Measurements from ENCODE around the gene TULP1. TPM values are rescaled to one million over a fixed set of nuclear protein-coding genes. Genes with fewer than 3 reads are reported as not detected.
"Not testable (repeated sequence)": the region's sequence is repeated elsewhere in the genome, so short reads cannot be mapped to it uniquely, and the experiment has no call there.

The TULP1 gene
- 1 to 10 TPM; 1.8 to 3.5 (median 2.7) TPM for polyA plus RNA-seq (ENCODE audit: insufficient read length in 4 of 4)

DNA sequence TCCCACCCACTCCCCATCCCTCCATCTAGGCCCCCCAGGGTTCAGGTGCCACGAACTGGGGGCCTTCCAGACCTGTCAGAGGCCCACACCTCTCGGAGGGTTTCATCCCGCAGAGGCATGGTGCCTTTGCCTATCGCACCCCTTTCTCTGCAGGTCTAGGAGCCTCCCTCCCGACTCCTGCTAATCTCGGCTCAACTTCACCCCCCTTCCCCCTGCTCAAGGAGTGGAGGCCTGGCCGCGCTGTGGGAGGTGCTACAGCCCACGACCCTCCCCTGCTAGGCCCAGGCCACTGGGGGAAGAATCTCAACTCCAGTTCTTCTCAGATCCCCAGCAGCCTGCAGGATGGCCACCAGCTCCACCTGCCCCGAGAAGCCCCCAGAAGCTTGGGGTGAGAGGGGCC is at the start of gene TULP1:
TULP1 (minus strand) TSS at position 157 of the 400 bp plus-strand sequence; CDS start at position 119, 38 bp downstream.
- DNase-seq (ENCODE audit: low read depth in 4 of 4, low spot score in 3 of 4): no peak

- no peak for DNase-seq (ENCODE audit: low read depth in 4 of 4, low spot score in 3 of 4)
Observed at GRCh38 chr6:35562060-35562459, 49.4 kb upstream of the TULP1 start.

- DNase-seq (ENCODE audit: low read depth in 4 of 4, low spot score in 3 of 4): no peak
Observed at GRCh38 chr6:35561113-35561512, 48.4 kb upstream of the TULP1 start.

DNA sequence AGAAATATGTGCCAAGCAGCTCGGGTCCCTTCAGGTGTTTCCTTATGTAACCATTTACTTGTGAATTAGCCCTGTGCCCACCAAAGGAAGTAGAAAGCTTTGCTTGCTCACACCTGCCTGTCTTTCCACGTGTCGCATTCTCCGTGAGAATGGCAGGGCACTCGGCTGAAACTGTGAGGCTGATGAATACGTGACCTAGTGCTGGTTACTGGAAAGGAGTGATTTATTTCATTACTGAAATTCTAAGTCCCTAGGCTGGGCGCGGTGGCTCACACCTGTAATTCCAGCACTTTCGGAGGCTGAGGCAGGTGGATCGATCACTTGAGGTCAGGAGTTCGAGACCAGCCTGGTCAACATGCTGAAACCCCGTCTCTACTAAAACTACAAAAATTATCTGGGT is 45.9 kb upstream of the TULP1 start:
- no peak for DNase-seq (ENCODE audit: low read depth in 4 of 4, low spot score in 3 of 4)

- no peak for DNase-seq (ENCODE audit: low read depth in 4 of 4, low spot score in 3 of 4)
Observed at GRCh38 chr6:35557239-35557638, 44.5 kb upstream of the TULP1 start.

DNA sequence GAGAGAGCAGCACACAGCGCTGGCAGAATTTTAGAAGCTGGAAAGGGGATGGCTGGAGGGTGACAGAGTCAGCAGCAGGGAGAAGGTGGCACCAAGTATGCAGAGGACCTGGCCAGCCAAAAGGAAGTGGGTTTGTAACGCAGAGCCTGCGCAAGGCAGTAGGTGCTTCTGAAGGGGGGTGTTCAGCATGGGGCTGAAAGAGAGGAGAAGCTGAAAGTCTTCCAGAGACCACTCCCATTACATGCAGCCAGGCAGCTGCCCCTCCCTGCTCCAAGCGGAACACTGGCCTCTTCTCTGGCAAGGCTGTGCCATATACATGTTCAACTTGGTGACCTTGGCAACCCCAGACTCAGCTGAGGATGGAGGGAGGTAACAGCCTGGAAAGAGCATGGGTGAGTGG is 42.1 kb upstream of the TULP1 start:
- DNase-seq (ENCODE audit: low read depth in 4 of 4, low spot score in 3 of 4): no peak

DNA sequence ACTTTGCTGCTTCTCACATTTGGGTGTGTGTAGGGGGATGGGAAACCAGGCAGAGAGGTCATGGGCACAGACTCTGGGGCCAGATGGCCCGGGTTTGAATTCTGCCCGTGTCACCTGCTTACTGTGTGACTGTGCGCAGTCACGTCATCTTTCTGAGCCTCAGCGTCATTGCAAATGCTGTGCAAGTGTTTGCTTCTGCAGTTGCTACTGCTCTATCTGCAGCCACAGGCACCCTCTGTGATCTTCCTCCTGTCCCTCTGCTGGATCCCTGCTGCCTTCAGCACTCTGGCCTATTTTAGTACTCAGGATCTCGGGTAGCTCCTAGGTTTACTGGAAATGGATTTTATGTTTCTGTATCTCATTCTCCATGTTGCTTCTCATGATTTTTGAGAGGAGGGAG is 40.6 kb upstream of the TULP1 start:
- DNase-seq (ENCODE audit: low read depth in 4 of 4, low spot score in 3 of 4): no peak

DNA sequence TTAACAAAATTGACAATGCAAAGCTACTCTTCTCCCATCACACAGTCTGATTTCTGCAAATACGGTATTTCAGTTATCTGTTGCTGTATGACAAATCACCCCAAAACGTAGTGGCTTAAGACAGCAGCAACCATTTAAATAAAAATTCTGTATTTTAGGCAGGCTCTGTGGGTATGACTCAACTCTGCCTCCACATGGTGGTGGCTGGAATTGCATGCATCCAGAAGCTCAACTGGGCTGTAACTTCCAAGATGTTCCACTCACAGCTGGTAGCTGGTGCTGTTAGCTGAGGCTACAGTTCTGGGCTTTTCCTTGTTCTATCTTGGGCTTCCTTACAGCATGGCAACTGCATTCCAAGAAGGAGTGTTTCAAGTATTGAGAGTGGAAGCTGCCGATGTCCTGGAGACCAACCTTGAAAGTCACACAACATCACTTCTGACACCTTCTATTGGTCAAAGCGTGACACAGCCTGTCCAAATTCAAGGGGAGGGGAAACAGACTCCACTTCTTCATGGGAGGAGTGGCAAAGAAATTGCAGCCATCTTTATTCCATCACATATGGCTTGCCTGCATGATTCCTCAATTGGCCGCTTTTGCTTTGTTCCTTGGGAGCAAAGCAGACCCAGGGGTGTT is 39.7 kb upstream of the TULP1 start:
- DNase-seq (ENCODE audit: low read depth in 4 of 4, low spot score in 3 of 4): no peak

DNA sequence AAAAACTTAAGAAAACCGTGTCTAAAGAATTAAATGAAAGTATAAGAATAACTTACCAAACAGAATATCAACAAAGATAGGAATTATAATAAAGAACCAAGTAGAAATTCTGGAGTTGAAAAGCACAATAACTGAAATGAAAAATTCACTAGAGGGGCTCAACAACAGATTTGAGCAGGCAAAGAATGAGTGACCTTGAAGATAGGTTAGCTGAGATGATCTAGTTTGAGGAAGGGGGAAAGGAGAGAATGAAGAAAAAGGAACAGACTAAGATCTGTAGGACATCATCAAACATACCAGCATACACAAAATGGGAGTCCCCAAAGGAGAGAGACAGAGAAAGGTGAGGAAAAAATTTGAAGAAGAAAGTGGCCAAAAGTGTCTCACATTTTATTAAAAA is 37.7 kb upstream of the TULP1 start:
- DNase-seq (ENCODE audit: low read depth in 4 of 4, low spot score in 3 of 4): no peak

DNA sequence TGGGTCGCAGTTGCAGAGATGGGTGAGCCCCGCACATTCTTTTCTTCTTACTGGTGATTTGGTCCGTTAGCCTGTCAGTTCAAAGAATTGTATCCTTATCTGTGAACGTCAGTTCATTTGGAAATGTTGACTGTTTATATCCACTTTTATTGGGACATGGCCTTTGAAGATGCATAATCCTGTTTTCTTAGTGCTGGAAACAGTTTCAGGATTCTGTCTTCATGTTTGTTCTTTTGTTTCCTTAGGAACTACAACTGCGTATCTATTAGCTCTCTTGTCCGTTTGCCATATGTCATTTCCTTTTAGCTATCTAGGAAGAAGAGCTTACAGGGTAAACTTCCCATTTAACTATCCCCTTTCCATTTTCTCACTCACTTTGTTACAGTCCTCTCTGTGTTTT is 35.0 kb upstream of the TULP1 start:
- DNase-seq (ENCODE audit: low read depth in 4 of 4, low spot score in 3 of 4): no peak

- no peak for DNase-seq (ENCODE audit: low read depth in 4 of 4, low spot score in 3 of 4)
Observed at GRCh38 chr6:35544769-35545361, 32.2 kb upstream of the TULP1 start.

DNA sequence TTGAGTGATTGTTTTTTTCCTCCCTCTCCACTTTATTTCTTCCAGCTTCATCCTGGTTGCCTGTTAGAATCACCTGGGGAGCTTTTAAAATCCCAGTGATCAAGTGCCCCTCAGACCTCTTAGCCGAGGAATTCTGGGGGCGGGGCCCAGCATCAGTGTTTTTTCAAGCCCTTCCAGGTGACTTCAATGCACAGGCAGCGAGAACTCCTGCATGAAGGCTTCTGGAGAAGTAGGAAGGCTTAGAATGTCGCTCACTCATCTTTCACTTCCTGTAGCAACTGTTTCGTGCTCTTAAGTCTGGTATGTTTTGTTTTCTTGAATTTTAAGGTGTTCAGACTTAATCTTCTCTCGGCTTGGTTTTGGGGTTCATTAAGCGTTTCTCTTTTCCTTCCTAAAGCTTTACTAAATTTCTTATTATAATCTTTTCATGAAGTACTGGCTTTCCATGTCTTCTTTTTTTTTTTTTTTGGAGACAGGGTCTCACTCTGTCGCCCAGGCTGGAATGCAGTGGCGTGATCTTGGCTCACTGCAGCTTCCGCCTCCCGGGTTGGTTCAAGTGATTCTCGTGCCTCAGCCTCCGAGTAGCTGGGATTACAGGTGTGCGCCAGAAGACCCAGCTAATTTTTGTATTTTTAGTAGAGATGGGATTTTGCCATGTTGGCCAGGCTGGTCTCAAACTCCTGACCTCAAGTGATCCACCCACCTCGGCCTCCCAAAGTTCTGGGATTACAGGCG is 30.9 kb upstream of the TULP1 start:
- no peak for DNase-seq (ENCODE audit: low read depth in 4 of 4, low spot score in 3 of 4)

GRCh38 chr6:35541836-35542235 is 29.1 kb upstream of the TULP1 start:
- no peak for DNase-seq (ENCODE audit: low read depth in 4 of 4, low spot score in 3 of 4)

- no peak for DNase-seq (ENCODE audit: low read depth in 4 of 4, low spot score in 3 of 4)
Observed at GRCh38 chr6:35539223-35539622, 26.5 kb upstream of the TULP1 start.

DNA sequence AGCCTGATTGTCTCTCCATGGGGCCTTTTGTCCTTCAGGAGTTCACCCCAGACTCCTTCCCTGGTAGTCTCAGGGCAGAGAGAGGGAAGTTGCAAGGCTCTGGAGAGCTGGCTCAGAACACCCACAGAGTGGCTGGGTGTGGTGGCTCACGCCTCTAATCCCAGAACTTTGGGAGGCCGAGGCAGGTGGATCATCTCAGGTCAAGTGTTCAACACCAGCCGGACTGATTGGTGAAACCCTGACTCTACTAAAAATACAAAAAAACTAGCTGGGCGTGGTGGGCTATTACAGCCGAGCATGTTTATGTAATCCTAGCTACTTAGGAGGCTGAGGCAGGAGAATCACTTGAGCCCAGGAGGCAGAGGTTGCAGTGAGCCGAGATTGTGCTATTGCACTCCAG is 23.2 kb upstream of the TULP1 start:
- not testable (repeated sequence) for DNase-seq (ENCODE audit: low read depth in 4 of 4, low spot score in 3 of 4)

DNA sequence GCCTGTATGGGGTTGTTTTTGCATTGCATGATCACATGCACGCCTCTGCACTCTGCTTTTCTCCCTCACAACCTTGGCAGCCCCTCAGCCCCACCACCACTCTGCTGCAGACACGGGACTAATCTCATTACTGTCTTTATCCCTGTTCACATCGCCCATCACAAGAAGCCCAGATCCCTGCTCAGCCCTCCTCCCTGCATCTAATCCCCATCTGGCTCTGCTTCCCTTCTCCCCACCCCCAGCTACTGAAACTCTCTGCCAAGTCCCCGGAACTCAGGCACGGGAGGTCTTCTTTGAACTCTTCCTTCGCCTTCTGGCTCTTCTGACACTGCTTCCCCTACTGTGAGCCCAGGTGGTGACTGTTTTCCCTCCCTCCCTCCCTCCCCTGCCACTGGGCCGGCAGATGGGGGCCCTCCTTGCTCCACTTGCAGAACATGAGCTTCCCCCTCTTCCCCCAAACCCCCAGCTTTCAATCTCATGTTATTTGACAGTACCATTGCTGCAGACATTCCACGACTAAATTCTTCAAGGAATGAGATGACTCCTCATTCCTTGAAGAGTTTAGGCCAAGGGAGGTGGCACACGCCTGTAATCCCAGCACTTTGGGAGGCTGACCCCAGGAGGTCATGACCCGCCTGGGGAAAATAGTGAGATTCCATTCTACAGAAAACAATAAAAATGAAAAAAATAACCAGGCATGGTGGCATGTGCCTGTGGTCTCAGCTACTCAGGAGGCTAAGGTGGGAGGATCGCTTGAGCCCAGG is 21.9 kb upstream of the TULP1 start:
- DNase-seq (ENCODE audit: low read depth in 4 of 4, low spot score in 3 of 4): no peak

- DNase-seq (ENCODE audit: low read depth in 4 of 4, low spot score in 3 of 4): no peak
Observed at GRCh38 chr6:35533981-35534380, 21.3 kb upstream of the TULP1 start.

GRCh38 chr6:35532126-35532525 is 19.4 kb upstream of the TULP1 start:
- no peak for DNase-seq (ENCODE audit: low read depth in 4 of 4, low spot score in 3 of 4)

- DNase-seq (ENCODE audit: low read depth in 4 of 4, low spot score in 3 of 4): no peak
Observed at GRCh38 chr6:35524380-35525020, 11.8 kb upstream of the TULP1 start.
